C4-2B (cell line): ENCODE data around the gene NRN1.
"Not testable (repeated sequence)": the region's sequence is repeated elsewhere in the genome, so short reads cannot be mapped to it uniquely, and the experiment has no call there.

Experiments
- H3K27ac ChIP-seq: fragments of 450-650 bp; 2 replicates; pipeline ENCODE4 v1.5.1; 2017
- CTCF ChIP-seq: fragments of 450-650 bp; conservative IDR thresholded peaks from 2 replicates; pipeline ENCODE4 v1.5.1; 2017; ENCODE audit warnings: mild to moderate bottlenecking
- ZFX ChIP-seq: fragments of 450-650 bp; IDR thresholded peaks from 2 replicates; pipeline ENCODE4 v1.6.1; 2017

The NRN1 gene

GRCh38 chr6:5984150-5985089 lies 22.3 kb downstream of the NRN1 start:
- no peak overlapping the region for H3K27ac ChIP-seq
- TF ChIP-seq ZFX: no peak
- TF ChIP-seq CTCF: no peak

DNA sequence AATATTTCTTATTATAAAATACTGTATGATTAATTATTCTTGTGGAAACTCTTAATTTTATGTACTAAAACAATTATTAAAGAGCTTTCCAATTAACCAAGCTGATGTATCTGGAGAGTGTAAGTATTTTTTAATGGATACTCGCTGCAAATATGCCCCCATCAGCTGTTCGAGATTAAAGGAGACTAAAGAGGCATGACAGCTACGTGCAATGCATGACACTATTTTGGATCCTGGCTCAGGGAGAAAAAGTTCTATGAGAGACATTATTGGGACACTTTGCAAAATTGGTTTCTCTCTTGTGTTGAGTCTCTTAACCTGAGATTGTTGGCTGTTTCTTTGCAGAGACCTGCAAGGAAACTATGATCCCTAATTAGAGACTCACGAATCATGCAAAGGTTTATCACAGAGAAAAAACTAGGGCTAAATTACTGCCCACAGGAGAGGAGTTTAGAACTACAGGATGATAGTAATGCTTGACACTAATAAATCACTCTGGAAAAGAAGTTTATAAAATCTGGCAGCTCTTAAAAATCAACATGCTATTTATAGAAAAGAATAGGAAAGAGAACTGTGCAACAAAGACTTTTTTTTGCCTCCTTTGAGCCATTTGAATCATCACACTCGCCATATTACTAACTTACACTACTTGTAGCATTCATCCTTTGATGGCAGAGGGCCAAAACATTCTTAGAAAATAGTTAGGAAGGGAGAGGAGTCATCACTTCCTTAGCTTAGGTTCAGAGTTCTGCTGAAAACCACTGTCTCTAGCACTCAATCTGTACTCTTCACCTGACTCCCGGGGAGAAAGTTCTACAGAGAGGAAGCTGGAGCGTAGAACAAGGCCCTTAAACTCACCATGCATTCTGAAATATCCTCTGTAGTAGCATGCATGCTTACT lies 25.3 kb downstream of the NRN1 start:
- no peak for TF ChIP-seq ZFX
- no peak for TF ChIP-seq CTCF
- no peak overlapping the region for H3K27ac ChIP-seq

GRCh38 chr6:5979650-5980420 lies 26.9 kb downstream of the NRN1 start:
- H3K27ac ChIP-seq: no peak overlapping the region
- TF ChIP-seq CTCF: no peak
- no peak for TF ChIP-seq ZFX

DNA sequence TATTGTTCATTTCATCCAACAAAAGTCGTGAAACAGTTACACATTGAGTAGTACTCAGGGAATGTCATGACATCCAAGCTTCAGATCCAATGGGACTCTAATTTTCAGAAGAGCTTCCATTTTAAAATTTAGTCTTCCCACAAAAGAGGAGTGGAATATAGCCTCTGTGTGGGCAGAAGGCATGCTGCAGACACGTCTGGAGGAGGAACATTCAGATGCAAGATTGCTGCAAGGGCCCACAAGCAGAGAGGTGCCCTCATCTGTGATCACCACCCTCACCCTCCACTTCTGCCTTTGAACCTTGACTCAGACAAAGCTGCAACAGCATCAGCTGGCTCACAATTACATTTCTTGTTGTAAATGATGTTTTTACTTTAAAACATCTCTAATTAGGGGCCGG lies 29.9 kb downstream of the NRN1 start:
- no peak for TF ChIP-seq ZFX
- no peak for TF ChIP-seq CTCF
- H3K27ac ChIP-seq: no peak overlapping the region

- TF ChIP-seq ZFX (no peak), CTCF (no peak)
- no peak overlapping the region for H3K27ac ChIP-seq
Measured at GRCh38 chr6:5968817-5969734, 37.6 kb downstream of the NRN1 start.

DNA sequence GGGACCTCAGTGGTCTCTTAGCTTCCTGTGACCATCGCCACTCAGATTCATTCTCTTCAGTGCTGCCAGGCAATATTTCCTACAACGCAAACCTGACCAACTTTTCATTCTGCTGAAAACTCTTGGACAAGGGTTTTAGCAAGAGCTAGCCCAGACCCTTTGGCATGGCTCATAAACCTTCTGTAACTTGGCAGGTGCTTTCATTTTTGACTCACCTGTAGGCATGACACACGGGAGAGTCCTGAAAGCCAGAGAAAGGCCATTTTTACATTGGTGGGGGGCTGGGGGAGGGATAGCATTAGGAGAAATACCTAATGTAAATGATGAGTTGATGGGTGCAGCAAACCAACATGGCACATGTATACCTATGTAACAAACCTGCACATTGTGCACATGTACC lies 38.7 kb downstream of the NRN1 start:
- not testable (repeated sequence) for H3K27ac ChIP-seq

GRCh38 chr6:5967594-5967993 lies 39.1 kb downstream of the NRN1 start:
- H3K27ac ChIP-seq: no peak overlapping the region
- TF ChIP-seq ZFX: no peak
- TF ChIP-seq CTCF: no peak
